Urinary bladder (tissue), 4 donors: Measurements from ENCODE around the gene GSAP. TPM values are rescaled to one million over a fixed set of nuclear protein-coding genes. Genes with fewer than 3 reads are reported as not detected.

Experiments used
- DNase-seq: peaks from one replicate; pipeline ENCODE4 v3.0.0-alpha.2; 2015; ENCODE audit errors: extremely low spot score
- H3K27ac ChIP-seq: one replicate; pipeline ENCODE4 v1.5.1; 2013; ENCODE audit warnings: low read depth, mild to moderate bottlenecking, moderate library complexity
- H3K36me3 ChIP-seq: one replicate; pipeline ENCODE4 v1.6.1; 2013; ENCODE audit warnings: mild to moderate bottlenecking, moderate library complexity; ENCODE audit not compliant: insufficient read depth
- H3K4me1 ChIP-seq: one replicate; pipeline ENCODE4 v1.6.1; 2013; ENCODE audit warnings: mild to moderate bottlenecking, moderate library complexity; ENCODE audit not compliant: insufficient read depth
- H3K4me3 ChIP-seq: one replicate; pipeline ENCODE4 v1.5.1; 2013; ENCODE audit warnings: low read depth, low read length
- WGBS: extraction: QIAGEN DNeasy Blood & Tissue Kit; methylation state at CpG from one replicate; pipeline ENCODE4 v1.1.7; 2013; 5-methylcytosine and 5-hydroxymethylcytosine counted together
- polyA plus RNA-seq: library from polyadenylated mRNA; stranded (reverse); fragments of 200-250 nt; gene quantifications from one replicate; pipeline ENCODE4 v1.2.3, GENCODE V29; 2013
- total RNA-seq: library from RNA; depleted of rRNA; stranded (reverse); fragments of >200 nt; gene quantifications from one replicate; pipeline ENCODE4 v1.2.3, GENCODE V29; 2014
- donor health status: healthy with polysubstance abuse.
- donor health status: healthy.

Gene GSAP
- total and polyA plus RNA-seq, 2 donors: 4.7 to 14.9 TPM

DNA sequence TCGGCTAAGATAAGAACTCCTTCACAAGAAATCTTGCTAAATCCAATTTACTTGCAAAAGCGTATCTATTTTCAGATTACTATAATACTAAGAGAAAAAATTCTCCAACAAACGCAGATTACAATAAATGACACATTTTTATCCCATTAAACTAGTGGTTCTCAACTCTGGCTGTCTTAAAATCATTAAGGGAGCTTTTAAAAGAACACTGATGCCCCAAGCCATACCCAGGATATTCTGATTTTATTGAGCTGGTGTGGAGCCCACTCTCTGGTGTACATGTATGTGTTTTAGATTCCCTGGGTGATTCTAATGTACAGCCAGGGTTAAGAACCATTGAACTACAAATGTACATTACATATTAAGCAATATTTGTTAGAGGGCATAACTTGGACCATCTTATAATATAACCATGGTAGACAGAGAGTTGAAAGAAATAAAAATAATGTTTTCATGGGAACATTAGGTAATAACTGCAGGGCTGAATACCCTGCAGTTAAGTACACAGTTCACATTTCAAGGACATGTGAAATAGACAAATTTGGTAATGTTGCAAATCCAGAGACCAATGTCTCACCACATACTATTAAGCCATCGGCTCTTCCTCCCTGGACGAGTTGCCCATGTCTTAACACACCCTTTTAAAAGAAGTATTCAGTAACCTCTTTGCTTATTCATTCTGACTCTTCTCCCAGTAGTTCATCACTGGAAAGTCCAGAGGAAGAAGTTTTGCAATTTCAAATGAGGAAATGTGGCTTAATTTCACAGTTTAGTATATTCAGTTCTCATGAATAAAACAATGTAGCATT lies 6.2 kb downstream of the GSAP start:
- no peak overlapping the region for H3K27ac ChIP-seq
- no peak overlapping the region for H3K4me3 ChIP-seq
- WGBS: 79% methylated on average over 5 of the region's 5 CpGs
- DNase-seq: no peak
- no peaks in the 10 kb centered on the region for H3K36me3 ChIP-seq
- no peaks in the 10 kb centered on the region for H3K4me1 ChIP-seq

DNA sequence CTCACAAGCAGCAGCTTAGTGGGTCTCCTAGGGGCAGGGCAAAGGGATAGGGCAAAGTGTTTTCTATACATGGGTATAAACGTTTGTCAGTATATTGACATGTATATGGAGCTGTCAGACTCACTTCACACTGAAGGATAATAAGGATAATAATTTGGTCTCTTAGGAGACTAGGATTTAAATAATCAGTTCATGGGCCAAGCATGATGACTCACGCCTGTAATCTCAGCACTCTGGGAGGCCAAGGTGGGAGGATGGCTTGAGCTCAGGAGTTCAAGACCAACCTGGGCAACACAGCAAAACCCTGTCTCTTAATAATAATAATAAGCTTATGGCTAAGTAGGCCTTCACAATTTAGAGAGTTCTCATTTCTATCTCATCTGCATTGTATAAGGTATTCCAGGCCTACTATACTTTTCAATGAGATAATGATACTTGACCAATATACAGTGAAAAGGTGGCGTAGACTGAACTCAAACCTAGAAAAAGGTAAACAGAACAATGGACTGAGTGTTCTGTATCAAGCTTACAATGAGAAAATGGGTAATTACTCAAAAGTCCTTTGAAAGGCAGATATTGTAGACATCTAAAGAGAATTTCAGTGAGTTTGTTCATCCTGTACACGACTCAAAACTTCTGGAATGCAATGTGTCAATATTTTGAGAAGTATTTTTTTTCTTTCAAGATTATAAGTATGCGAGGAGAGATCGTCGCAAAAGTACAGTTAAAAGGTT lies 7.0 kb downstream of the GSAP start:
- WGBS: 72% methylated on average over 7 of the region's 7 CpGs
- H3K4me1 ChIP-seq: no peaks in the 10 kb centered on the region
- no peak overlapping the region for H3K27ac ChIP-seq
- DNase-seq: no peak
- no peaks in the 10 kb centered on the region for H3K36me3 ChIP-seq
- no peak overlapping the region for H3K4me3 ChIP-seq

DNA sequence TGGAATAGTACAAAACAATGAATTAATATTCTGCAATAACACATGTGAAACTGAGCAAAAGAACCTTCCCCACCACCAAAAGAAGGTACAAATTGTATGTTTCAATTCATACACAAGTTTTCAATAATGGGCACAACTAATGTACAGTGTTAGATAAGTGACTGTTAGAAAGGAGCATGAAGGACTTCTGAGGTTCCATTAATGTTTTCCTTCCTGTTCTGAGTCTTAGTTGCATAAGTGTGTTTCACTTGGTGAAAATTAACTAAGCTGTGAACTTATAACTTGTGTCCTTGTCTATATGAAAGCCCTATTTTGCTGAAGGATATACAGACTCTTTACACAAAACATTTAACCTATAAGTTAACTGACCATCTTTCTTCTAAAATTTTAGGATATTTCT lies 8.2 kb downstream of the GSAP start:
- Histone ChIP-seq H3K36me3 (no peaks in the 10 kb centered on the region), H3K27ac (no peak overlapping the region), H3K4me3 (no peak overlapping the region), H3K4me1 (no peaks in the 10 kb centered on the region)
- DNase-seq: no peak

DNA sequence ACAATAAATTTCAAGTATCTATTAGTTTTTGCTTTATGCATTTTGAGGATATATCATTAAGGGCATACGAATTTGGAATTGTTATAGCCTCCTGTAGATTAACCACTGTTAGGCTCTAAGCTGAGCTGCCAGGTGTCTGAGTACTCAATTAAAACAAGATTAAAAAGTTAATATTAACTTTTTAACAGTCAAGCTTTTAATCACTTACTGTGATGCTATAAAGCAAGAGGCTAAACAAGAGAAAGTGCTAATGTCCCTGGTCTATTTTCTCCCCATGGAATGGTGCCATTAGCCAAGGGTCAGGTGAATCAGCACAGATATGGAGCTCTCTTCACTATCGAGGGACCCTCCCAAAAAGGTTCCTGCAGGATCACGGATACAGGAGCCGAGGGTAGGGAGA lies 9.7 kb downstream of the GSAP start:
- no peak overlapping the region for H3K27ac ChIP-seq

DNA sequence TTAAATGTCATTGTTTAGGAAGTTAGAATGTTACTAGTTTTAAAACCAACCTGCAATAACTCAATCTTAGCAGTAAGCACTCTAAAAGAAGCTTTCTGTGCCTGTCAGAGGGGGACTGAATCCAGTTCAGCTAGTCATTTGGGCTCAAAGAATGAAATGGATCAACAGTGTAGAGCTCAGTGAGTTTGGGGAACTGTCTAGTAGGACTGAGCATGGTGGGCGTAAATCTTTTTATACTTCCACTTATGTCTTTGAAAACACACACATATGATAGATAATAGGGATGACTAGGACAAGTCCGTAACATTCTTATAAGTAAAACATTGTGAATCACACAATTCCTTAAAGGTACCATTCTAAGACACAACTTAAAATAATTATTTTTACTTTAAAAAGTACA lies 11.5 kb downstream of the GSAP start:
- DNase-seq: no peak
- H3K27ac ChIP-seq: no peak overlapping the region
- no peaks in the 10 kb centered on the region for H3K36me3 ChIP-seq
- no peak overlapping the region for H3K4me3 ChIP-seq
- H3K4me1 ChIP-seq: no peaks in the 10 kb centered on the region
- WGBS: 91% methylated on average over 2 of the region's 2 CpGs

More for the DNA sequence above, 9.7 kb downstream of the GSAP start:
- Histone ChIP-seq H3K4me3 (no peak overlapping the region), H3K4me1 (no peaks in the 10 kb centered on the region), H3K36me3 (no peaks in the 10 kb centered on the region)
- 82% methylated on average over 4 of the region's 4 CpGs for WGBS
- DNase-seq: no peak

DNA sequence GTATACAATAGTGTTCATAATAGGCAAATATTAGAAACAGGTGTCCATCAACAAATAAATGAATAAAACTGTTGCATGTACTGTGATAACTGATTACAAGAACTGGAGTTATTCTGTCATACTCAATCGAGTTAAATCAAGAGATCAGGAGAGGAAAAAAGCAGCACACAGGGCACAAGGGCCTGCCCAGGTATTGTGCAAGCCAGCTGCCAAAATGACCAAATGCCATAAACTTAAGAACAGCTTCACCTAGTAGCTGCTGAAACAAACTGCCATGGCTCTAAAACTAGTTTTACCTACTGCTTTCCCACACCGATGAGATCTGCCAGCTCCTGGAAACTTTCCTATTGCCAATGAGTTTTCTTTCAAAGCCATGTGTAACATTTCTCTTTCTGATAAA lies 12.2 kb downstream of the GSAP start:
- Histone ChIP-seq H3K4me3 (no peak overlapping the region), H3K36me3 (no peaks in the 10 kb centered on the region), H3K4me1 (no peaks in the 10 kb centered on the region), H3K27ac (no peak overlapping the region)
- DNase-seq: no peak
- 67% methylated on average over 2 of the region's 2 CpGs for WGBS

DNA sequence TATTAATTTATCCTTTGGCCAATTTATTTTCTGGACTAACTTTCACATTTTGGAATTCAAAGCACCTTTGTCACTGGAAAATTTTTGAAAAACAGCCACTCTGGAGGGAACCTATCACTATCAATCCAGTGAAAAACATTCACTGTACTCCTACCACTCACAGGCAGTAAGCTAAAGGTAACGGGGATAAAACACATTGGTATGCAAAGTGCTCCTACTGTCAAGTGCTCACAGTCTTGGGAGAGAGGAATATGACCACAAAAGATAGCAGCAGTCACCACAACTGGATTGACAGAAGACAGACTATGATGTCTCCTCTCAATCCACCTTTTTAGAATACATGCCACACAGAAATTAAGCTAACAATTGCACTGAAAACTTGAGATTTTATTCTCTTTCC lies 13.3 kb downstream of the GSAP start:
- 71% methylated on average over 1 of the region's 1 CpG for WGBS
- H3K4me3 ChIP-seq: no peak overlapping the region
- no peak for DNase-seq

DNA sequence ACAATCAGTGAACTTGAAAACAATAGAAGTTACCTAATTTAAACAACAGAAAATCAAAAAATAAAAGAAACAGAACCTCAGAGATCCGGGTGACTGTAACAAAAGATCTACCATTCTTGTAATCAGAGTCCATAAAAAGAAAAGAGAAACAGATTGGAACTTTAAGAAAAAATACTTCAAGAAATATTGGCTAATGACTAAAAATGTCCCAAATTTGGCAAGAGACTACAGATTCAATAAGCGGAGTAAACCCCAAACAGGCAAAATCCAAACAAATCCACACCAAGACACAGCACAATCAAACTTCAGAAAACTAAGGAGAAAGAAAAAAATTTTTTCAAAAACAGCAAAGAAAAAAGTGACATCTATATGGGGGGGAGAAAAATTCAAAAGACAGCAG lies 15.1 kb downstream of the GSAP start:
- 92% methylated on average over 2 of the region's 2 CpGs for WGBS
- DNase-seq: no peak
- Histone ChIP-seq H3K27ac (no peak overlapping the region), H3K4me1 (no peaks in the 10 kb centered on the region), H3K4me3 (no peak overlapping the region), H3K36me3 (no peaks in the 10 kb centered on the region)

More for the DNA sequence above, 13.3 kb downstream of the GSAP start:
- H3K27ac ChIP-seq: no peak overlapping the region
- no peaks in the 10 kb centered on the region for H3K4me1 ChIP-seq
- no peaks in the 10 kb centered on the region for H3K36me3 ChIP-seq

DNA sequence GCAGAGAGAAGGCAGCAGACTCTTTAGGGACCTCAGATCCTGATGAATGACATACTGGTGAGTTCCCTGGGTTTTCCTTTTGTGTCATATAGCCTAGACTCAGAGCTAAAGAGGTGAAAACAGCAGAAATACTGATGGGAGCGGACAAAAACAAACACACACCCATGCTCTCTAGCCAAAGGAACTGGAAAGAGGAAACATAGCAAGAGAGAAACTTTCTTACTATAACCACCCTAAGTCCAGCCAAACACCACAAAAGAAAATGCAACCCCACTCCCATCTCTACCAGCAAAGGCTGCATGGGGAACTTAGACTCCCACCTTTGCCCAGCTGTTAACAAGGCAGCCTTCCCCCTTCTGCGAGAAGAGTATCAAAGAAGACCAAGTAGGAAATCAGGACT lies 16.3 kb downstream of the GSAP start:
- WGBS: 94% methylated on average over 2 of the region's 2 CpGs
- Histone ChIP-seq H3K4me1 (no peaks in the 10 kb centered on the region), H3K27ac (no peak overlapping the region), H3K4me3 (no peak overlapping the region), H3K36me3 (no peaks in the 10 kb centered on the region)
- no peak for DNase-seq

DNA sequence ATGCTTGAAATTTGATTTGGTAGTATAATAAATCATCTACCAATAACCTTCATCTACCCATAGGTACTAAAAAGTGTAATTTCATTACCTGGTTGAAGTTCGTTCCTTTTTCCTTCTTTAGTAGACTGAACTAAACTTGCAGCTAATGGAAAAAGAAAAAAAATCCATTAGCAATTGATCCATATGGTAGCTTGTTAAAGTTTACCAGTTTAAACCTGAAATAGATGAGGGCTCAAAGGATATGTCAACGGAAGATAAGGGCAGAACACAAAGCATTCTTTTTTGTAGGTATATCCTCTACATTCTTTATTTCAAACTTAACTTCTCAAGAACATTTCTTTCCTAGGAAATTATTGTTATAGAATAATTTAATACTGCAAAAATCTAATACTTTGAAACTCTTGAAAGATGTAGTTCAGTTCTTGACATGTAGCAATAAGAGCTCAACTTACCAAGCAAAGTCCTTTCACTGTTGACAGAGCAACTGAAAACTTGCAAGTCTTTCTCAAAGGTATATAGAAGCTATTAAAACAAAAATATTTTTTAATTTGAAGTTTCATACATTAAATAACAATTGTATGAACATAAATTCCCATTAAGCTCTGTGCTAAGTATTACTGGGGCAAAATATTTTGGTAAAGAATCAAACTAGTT lies 19.1 kb downstream of the GSAP start:
- 82% methylated on average over 2 of the region's 2 CpGs for WGBS
- H3K4me3 ChIP-seq: no peak overlapping the region
- DNase-seq: no peak
- H3K36me3 ChIP-seq: no peaks in the 10 kb centered on the region
- H3K4me1 ChIP-seq: no peaks in the 10 kb centered on the region
- H3K27ac ChIP-seq: no peak overlapping the region

DNA sequence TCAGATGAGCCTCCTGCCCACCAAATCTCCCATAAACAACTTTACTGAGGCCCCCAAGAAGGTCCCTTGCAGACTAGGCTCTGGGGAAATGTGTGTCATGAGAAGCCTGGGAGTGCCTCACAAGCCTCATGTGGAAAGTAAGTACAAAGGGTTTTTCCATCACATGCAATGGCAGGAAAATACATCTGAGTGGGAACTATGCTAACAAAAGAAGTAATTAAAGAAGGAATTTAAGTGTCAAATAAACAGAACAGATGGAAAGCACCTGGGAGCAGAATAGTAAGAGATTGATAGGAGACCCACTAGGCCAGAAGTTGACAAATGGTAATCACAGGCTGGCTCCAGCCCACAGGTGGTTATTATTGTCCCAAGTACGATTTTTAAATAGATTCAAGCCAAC lies 20.5 kb downstream of the GSAP start:
- Histone ChIP-seq H3K36me3 (no peaks in the 10 kb centered on the region), H3K4me1 (no peaks in the 10 kb centered on the region), H3K27ac (no peak overlapping the region), H3K4me3 (no peak overlapping the region)
- 88% methylated on average over 1 of the region's 1 CpG for WGBS
- DNase-seq: no peak

DNA sequence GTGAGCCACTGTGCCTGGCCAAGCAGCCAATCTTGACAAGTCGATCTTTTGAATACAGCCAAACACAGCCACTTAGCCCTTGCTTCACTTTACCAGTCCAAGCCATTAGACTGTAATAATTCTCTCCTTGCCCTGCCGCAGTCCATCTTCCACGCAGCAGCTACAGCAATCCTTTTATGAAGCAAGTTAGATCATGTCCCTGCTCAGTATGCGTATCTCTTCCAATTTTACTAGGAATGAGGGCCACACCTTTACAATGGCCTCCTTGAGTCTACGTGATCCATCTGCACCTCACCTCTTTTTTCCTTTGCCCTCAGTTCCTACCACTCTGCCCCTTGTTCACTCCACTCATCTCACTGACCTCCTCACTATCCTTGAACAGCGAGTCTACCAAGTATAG lies 22.2 kb downstream of the GSAP start:
- no peak for DNase-seq
- Histone ChIP-seq H3K36me3 (no peaks in the 10 kb centered on the region), H3K4me3 (no peak overlapping the region), H3K27ac (no peak overlapping the region), H3K4me1 (no peaks in the 10 kb centered on the region)
- 92% methylated on average over 6 of the region's 6 CpGs for WGBS

DNA sequence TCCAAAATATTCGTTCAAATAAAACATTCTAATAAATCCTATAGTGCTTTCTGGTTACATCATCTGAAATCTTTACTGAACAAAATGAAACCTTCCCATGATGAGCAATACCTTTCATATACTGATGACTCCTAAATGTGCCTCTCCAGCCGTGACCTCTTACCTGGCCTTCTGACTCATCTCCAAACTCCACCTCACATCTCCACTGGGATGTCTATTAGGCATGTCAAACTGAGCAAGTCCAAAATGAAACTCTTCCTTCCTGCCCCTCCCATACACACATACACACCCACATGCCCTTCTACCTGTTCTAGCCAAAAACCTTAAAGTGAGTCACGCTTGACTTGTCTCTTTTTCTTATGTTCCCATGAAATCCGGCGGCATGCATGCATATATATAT lies 22.9 kb downstream of the GSAP start:
- no peak for DNase-seq
- Histone ChIP-seq H3K4me3 (no peak overlapping the region), H3K4me1 (no peaks in the 10 kb centered on the region), H3K27ac (no peak overlapping the region), H3K36me3 (no peaks in the 10 kb centered on the region)
- 87% methylated on average over 5 of the region's 5 CpGs for WGBS

DNA sequence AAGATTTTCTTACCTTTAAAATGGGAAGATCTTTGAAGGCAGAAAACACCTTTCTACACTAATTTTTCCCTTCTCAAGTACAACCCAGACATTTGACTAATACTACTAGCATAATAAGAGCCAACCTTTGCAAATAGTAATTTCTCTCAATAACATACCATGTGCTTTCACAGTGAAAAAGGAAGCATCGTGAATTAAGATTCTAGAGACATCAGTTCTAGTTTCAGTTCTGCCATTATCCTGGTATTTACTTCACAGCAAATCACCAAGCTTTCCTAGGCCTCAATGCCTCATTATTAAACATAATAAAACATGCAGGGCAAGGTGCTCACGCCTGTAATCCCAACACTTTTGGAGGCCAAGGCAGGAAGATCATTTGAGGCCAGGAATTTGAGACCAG lies 24.9 kb downstream of the GSAP start:
- WGBS: 76% methylated on average over 2 of the region's 2 CpGs
- no peak for DNase-seq
- H3K4me1 ChIP-seq: no peaks in the 10 kb centered on the region
- no peak overlapping the region for H3K4me3 ChIP-seq
- H3K36me3 ChIP-seq: no peaks in the 10 kb centered on the region
- no peak overlapping the region for H3K27ac ChIP-seq
